Measurements from ENCODE around the gene PSMB8.
"Not testable (repeated sequence)": the region's sequence is repeated elsewhere in the genome, so short reads cannot be mapped to it uniquely, and the experiment has no call there.

Gene PSMB8

DNA sequence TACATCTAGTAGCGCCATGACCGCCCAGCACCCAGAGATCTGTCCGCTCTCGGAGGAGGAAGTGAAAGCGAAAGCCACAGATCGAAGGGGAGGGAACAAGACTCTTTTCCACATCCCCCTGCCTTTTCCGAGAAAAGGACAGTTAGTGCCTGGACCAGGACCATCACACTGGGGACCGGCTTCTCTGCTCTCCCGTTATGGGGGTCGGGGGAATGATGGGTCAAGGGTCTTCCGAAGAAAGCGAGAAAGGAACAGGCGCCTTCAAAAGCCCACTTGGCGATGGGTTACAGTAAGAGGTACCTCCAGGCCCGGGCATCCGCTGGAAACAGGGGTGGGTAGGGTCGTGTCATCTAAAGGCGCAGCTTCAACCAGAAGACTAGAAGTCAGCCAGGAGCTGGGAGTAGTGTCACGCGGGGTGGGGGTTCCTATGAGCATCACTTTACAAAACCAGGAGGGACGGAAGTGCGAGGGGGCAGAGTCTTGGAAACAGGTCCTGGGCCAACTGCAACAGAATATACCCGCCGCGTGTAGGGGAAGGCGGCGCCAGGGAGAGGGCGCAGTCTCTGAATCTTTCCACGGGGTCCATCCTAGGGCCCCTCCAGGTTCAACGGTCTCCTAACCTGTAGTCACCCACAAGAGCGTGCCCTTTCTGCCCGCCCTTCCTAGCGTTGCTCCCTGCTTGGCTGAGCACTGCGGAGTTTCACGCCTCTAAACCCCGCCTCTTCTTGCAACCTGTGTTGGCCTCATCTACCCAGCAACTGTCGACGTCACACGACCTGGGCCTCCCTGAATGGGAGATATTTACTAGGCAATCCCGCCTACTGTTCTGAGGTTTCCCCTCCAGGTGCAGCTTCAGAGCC lies at the start of gene PSMB8:
TSS of gene PSMB8 (minus strand) at position 69 of the 860 bp plus-strand sequence. CDS start at position 18, 51 bp downstream.
- peak; percentile 99 for DNase-seq

DNA sequence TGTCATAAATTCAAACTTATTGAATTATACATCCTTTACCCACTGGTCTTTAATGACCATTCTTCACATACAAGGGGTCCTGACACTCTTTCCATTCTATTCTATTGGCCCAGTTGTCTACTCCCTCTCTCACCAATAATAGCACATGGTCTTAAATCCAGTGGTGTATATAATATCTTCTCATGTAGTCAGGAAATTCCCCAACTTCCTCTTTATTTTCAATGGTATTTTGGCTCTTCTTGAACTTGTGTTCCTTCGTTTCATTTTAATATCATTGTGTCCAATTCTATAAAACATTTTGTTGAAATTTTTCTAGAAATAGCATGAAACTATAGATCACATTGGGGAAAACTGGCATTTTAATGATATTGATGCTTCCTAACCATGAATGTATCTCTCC lies 47.0 kb upstream of the PSMB8 start:
- no peak for DNase-seq

DNA sequence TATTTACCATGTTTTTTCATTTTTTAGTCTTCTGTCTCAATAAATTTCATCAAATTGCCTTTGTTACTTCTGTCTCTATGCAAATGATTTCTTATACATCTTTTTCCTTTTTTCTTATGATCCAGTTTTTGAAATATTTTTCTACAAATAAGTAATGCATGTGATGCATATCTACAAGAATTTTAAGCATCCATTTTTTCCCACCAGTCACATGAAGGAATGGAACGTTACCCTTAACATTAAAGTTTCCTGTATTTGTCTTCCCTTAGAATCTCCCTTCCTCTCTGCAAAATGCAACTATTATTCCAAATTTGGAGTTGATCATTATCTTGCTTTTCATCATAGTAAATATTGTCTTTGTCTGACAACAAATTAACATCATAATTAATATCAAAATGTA lies 45.7 kb upstream of the PSMB8 start:
- no peak for DNase-seq

DNA sequence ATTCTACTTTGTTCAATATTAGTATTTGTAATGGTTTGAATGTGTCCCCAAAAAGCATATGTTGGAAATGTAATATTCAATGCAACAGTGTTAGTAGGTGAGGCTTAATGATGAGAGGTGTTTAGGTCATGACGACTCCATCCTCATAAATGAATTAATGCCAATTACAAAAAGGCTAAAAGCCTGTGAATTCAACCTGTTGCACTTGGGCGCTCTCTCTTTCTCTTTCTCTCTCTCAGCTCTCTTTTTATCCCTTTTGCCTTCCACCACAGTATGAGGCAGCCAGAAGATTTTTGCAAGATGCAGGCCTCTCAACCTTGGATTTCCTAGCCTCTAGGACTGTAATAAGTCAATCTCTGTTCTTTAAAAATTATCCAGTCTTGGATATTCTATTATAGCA lies 44.7 kb upstream of the PSMB8 start:
- no peak for DNase-seq

DNA sequence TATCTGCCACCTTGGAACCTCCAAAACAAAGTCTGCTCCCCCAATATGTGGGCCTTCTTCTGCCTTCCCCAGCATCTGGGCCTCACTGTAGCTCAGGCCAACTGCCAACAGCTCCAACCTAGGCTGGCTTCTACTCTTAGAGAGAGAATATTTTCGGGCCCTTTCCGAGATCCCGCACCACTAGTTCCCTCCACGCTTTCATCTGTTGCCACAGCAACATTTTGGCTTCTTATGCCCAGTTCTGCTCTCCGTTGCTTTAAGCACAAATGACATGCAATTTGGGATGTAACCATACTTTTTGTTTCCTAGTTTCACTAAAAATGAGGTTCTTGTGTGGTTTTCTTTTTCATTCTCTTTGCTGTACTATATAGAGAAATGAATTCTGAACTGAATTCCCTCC lies 43.8 kb upstream of the PSMB8 start:
- no peak for DNase-seq

DNA sequence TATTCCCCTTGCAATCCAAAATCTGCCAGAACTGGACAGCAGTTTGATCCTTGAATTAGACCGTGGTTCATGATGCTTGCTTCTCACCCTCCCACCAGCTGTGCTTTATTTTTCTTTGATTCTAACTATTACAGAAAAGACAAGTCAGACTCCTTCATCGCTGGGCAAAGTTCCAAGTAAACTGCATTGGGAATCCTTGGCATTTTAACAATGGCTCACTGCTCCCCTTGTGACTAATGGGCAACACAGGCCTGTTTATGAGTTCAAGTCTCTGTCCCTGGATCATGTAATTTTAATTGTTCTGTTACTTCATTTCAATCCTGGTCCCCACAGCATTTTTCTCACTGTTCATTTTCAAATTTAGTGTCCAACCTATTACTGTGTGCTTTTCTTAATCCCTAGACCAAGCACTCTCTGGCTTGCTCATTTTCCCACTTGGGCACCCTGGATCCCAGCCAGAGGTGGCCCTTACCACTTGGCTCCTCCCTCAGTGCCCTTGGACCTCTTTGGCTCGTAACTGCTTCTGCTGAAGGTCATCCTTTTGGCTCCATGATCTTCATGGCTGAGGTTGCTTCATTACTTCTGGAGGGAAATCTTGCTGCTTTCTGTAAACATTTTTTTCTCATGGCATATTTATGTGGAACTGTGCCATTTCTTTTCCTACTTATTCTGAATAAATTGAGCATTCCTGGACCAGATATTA lies 43.0 kb upstream of the PSMB8 start:
- DNase-seq: no peak

DNA sequence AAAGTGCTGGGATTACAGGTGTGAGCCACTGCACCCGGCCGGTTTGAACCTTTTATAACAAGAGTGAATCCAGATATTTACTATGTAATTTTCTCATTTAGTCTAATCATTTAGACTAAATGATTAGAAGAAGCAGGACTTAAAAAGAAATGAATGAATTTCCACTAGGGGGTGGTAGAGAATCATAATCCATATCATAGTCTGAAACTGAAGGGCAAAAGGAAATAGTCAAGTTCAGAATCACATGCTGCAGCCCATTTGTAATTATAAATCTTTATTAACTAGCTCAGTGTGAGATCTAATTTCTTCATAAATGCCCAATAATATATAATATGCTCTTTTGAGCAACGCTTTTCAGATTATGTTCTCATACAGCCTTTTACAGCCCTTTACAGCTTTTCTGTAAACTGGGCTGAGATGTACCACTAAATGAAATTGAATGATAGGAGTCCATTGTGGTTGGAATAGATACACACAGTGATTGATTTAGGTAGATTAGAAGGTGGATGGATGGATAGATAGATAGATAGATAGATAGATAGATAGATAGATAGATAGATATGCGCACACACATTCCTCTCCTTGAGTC lies 41.9 kb upstream of the PSMB8 start:
- DNase-seq: no peak

DNA sequence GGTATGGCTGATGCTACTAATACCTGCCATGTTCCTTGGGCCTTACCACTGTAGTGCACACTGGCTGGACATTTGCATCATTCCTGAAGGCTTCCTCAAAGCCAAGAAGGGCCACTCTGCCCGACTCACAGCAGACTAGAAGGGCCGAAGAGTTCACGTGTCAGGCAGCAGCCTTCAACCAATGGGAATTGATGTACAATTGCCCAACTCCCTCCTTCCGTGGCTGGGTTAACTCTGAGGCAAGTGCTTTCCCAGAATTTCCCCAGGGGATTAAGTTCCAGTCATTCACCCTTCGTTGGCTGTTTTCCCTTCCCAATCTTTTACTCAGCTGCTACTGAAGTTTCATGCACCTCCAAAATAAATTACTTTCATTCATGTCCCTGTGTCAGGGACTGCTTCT lies 39.9 kb upstream of the PSMB8 start:
- no peak for DNase-seq

DNA sequence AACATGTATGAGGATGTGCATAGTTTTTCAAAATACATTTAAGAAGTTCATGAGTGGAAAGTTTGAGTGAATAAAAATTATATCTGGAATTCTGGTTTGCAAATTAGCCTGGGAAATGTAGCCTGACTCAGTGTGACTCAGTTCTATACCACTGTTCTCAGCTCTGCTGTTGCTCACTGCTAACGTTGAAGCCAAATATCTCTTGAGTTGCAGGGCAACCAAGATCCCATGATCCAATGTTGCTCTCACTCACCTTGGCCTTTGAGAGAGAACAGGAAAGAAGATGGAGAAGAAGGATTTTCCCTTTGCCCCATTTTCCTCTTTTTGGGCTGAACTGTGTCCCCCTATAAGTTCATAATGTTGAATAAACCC lies 39.0 kb upstream of the PSMB8 start:
- no peak for DNase-seq

DNA sequence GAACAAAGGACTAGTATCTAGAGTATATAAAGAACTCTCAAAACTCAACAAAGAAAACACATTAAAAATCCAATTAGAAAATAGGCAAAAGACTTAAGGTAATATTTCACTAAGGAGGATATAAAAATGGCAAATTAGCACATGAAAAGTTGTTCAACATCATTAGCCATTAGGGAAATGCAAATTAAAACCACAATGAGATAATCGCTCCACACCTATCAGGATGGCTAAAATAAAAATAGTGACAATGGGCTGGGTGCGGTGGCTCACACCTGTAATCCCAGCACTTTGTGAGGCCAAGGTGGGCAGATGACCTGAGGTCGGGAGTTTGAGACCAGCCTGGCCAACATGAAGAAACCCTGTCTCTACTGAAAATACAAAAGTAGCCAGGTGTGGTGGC lies 37.1 kb upstream of the PSMB8 start:
- DNase-seq: not testable (repeated sequence)

DNA sequence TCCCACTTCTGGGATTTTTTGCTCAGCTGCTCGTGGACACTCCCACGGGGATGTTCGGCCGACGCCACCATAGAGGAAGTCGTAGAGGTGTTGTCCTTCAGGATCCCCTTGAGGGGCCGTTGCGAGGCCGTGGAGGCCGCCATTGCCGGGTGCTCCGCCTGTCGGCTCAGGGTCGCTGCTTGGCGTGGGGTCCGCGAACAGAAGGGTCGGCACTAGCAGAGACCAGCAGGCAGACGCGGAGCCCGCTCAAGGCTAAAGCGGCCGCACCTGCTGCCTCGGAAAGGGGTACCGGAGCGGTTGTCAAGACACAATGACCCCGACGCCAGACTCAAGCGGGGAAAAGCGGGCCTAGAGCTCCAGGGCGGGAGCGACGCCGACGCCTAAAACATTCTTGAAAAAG lies 35.8 kb upstream of the PSMB8 start:
- DNase-seq: no peak

DNA sequence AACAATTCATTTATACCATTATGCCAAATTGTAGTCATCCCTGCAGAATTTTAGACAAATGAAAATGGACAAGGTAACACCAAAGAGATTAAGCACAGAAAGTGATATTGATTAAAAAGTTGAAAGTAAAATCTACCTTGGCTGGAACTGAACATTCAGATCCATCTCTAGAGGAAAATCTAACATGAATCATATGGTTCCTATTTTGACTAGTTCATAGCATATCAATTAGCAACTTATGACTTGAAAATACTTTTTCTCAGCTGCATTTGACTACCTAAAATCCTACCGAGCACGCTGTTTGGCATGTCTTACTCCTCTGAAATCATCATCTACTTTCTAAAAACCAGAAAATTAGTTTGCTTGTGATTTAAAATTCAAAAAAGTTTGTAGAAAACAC lies 32.8 kb upstream of the PSMB8 start:
- DNase-seq: no peak

DNA sequence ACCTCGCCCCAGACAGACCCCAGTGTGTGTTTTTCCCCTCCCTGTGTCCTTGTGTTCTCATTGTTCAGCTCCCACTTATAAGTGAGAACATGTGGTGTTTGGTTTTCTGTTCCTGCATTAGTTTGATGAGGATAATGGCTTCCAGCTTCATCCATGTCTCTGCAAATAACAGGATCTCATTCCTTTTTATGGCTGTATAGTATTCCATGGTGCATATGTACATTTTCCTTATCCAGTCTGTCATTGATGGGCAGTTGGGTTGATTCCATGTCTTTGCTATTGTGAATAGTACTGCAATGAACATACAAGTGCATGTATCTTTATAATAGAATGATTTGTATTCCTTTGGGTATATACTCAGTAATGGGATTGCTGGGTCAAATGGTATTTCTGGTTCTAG lies 30.1 kb upstream of the PSMB8 start:
- not testable (repeated sequence) for DNase-seq

DNA sequence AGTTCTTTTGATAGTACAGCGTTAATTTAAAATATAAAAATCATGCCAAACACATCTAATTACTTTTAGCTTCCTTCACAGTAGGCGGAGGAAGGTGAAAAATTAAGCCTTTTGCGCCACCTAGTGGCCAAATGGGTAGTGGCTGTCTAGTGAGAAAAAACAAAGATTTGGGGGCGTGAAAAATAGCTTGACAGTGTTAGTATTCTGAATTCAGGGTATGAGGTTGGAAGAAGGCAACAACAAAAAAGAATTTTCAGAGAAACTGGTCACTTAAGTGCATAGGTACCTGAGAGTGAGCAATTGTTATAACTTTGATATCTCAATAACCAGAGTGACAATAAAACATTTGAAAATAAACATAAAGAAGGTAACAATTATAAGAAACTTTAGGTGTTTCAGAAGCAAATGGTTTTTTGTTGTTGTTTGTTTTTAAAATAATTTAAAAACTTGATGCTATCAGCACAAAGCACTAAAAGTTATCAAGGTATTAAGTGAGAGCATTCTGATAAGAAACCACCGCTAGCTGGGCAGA lies 24.5 kb upstream of the PSMB8 start:
- DNase-seq: peak; percentile 89

DNA sequence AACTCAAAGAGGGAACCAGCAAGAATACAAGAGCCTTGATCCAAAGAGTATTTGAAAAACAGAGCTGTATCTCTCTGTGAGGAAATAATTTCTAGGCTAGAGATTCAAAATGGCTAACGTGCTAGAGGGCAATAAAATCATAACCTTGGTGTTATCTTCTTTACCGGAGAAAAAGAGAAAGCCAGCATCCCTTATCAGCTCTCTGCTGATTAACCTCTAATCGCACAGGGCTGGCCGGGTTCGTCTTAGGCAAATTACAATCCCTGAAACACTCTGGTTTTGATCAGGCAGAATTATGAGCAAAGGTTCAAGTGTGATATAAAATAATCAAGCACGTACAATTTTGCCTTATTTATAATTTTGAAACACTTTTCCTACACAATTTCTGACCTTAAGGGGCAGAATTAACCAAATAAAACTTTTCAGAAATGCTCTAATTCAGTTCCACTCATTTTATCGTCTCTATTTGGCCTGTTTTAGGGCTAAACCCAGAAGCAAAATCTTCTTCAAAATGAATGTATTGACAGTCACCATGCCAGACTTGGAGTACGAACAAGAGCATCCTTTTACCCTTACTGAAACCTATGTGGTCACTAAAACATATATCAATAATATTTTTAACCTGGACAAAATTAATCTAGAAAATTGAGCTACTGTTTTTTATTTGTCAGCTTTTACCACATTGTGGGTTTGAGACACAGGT lies 23.9 kb upstream of the PSMB8 start:
- no peak for DNase-seq

DNA sequence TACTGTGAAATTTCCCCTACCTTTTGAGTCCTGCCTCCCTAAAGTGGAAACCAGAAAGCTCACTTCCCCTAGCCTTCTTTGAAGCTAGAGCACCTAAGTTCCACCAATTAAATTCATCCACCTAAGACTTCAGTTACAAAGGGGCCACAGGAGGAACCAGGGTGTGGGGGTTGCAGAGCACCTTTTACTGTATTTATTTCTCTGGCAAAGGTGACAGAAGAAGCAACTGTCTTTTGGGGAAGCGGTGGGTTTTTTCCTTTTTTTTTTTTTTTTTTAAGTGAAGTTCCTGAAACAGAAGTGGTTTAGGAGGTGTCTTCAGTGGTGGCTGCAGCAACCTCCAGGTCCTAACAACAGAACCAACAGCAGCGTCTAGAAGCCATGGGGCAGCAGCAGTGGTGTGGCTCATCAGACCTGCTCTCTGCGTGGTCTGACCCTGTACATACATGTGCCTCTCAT lies 23.2 kb upstream of the PSMB8 start:
- DNase-seq: no peak

DNA sequence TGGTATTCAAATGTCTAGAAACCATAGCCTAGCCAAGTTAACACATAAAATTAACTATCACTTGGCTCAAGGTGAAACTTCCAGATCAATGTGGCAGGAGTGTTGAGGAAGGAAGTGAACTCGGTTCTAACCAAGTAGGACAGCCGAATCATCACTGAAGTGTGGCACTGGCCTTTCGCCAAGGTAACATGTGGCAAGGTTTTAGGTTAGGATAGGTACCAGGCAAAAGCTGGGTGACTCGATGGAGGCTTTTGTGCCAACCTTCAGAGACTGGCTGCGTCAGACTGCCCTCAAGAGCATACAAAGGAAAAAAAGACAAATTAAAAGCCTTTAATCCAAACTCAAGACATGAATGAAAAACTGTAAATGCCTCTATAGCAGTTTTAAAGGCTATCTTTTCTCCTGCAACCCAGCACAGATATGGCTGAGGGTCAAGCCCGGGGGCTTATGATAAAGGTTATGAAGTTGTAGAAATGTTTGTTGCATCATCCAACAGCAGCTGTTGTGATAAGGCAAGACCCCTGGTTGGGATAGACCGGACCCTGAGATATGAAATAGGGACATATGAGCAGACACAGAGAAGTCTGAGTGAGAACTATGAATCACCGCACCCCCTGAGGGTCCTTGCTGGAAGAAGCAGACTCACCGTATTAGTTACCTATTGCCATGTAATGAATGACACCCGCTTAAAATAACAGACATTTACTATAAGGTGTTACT lies 22.0 kb upstream of the PSMB8 start:
- no peak for DNase-seq

DNA sequence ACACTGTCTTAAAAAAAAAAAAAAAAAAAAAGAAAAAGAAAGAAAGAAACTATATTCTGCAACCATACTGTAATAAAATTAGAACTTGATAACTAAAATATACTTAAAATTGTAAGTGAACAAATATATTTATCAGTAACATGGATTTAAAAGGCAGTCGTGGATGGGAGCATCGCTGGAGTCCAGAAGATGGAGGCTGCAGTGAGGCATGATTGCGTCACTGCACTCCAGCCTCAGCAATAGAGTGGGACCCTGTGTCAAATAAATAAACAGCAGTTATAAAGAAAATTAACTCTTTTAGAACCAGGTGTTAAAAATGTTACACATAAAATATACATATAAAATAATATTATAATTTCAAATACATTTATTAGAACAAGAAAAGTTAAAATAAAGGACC lies 18.9 kb upstream of the PSMB8 start:
- DNase-seq: no peak

DNA sequence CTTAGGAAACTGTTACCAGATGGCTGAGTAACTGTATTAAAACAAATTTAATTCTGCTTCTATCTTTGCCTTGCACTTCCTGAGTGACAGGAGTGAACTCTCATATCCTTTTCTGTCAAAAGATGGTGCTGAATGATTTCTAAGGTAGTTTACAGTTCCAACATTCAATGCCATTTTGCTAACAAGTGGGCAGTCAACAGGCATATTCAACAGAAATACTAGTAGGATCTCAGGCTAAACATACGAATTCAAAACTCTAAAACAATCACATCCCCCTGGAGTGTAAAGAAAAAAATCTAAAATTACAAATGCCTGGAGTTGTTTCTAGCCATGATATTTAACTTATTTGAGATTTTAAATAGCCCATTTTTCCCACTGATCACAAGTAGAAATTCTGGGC lies 16.8 kb upstream of the PSMB8 start:
- DNase-seq: no peak

DNA sequence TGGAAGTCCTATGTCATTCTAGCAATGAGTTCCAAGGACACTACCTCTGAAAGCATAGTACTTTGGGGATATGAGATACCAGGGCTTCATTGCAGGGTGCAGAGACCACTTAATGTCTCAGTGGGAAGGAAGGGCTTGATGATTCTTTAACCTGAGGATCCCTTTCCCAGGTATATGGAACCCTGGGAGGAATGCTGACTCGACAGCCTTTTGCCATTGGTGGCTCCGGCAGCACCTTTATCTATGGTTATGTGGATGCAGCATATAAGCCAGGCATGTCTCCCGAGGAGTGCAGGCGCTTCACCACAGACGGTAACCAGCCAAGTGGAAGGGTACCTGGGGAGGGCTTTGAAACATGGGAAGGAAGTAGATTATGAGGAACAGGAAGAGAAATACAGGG lies 14.3 kb upstream of the PSMB8 start:
- no peak for DNase-seq

DNA sequence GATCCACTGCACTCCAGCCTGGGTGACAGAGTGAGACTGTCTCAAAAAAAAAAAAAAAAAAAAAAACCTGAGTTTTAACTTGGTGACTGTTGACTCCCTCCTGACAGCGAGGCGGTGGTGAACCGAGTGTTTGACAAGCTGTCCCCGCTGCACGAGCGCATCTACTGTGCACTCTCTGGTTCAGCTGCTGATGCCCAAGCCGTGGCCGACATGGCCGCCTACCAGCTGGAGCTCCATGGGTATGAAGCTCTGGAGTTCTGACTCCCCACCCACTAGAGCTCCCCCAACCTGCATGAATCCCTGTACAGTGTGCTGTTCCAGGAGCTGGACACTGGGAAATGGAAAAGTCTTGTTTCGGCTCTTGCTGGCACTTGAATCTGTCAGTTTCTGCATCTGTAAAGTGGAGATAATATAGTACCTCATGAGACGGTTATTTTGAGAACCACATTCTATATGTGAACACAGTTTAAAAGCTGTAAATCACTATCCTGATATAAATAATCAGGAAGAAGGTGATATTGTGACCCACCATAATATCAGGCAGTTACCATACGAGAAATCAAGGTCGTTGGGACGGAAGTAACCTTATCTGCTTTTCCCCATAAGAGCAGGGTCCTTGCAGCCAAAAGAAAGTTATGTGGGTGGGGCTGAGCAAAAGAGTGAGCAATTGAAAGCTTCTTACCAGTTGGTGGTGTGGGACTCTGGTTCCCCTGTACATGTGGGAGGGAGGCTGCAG lies 13.5 kb upstream of the PSMB8 start:
- DNase-seq: no peak
